Measurements from ENCODE around the gene GABBR2.

GRCh38 chr9:98328770-98329169 is 380.0 kb downstream of the GABBR2 start:
- TF ChIP-seq, protein P1, sequence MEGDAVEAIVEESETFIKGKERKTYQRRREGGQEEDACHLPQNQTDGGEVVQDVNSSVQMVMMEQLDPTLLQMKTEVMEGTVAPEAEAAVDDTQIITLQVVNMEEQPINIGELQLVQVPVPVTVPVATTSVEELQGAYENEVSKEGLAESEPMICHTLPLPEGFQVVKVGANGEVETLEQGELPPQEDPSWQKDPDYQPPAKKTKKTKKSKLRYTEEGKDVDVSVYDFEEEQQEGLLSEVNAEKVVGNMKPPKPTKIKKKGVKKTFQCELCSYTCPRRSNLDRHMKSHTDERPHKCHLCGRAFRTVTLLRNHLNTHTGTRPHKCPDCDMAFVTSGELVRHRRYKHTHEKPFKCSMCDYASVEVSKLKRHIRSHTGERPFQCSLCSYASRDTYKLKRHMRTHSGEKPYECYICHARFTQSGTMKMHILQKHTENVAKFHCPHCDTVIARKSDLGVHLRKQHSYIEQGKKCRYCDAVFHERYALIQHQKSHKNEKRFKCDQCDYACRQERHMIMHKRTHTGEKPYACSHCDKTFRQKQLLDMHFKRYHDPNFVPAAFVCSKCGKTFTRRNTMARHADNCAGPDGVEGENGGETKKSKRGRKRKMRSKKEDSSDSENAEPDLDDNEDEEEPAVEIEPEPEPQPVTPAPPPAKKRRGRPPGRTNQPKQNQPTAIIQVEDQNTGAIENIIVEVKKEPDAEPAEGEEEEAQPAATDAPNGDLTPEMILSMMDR (IDR thresholded peaks at IDR 0.05): no peak
- TF ChIP-seq POLR2A (IDR thresholded peaks at IDR 0.05): no peak
